ENCODE results near the gene RAPGEF4. TPM values are rescaled to one million over a fixed set of nuclear protein-coding genes. Genes with fewer than 3 reads are reported as not detected.

Gene RAPGEF4
- total and polyA plus RNA-seq, 8 donors = 3.6 to 23.7 (median 9.8) TPM; not detected in 1

DNA sequence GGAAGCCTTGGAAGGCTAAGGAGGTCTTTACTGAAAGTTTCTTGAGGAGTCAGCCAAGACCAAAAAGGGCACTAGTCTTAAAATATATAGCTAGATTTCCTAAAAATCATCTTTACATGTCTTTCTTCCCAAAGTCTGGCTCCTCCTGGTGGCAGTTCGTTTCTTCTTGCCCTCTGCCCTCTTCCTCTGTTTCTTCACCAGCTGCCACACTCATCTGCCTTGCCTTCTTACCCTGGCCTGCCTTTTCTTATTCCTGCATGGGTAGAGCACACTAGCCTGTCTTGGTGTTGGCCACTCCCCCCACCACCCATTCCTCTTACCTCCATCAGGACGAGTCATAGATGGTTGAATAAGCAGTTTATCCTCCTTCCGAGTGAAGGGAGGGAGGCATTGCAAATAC, 129.8 kb downstream of the RAPGEF4 start:
- Histone ChIP-seq H3K4me1 (no peaks in the 10 kb centered on the region), H3K27ac (no peak overlapping the region), H3K36me3 (no peaks in the 10 kb centered on the region), H3K9me3 (no peaks in the 10 kb centered on the region), H3K4me3 (no peak overlapping the region), H3K27me3 (peaks cover 0 to 15% (median 0%) of the 10 kb centered on the region in 3 donors)
- TF ChIP-seq POLR2AphosphoS5 (IDR thresholded peaks at IDR 0.05) (no peak), POLR2A (IDR thresholded peaks at IDR 0.05) (no peak), EP300 (IDR thresholded peaks at IDR 0.05) (no peak)
- TF ChIP-seq, protein P1, sequence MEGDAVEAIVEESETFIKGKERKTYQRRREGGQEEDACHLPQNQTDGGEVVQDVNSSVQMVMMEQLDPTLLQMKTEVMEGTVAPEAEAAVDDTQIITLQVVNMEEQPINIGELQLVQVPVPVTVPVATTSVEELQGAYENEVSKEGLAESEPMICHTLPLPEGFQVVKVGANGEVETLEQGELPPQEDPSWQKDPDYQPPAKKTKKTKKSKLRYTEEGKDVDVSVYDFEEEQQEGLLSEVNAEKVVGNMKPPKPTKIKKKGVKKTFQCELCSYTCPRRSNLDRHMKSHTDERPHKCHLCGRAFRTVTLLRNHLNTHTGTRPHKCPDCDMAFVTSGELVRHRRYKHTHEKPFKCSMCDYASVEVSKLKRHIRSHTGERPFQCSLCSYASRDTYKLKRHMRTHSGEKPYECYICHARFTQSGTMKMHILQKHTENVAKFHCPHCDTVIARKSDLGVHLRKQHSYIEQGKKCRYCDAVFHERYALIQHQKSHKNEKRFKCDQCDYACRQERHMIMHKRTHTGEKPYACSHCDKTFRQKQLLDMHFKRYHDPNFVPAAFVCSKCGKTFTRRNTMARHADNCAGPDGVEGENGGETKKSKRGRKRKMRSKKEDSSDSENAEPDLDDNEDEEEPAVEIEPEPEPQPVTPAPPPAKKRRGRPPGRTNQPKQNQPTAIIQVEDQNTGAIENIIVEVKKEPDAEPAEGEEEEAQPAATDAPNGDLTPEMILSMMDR (IDR thresholded peaks at IDR 0.05) = no peak
- intact Hi-C loops (cut with DNase I; ENCODE audit: low total_unique reads) = no loop called here
- no peak for DNase-seq
- 71 to 78% (median 76%) methylated on average over 3 of the region's 3 CpGs for WGBS, 5 donors

DNA sequence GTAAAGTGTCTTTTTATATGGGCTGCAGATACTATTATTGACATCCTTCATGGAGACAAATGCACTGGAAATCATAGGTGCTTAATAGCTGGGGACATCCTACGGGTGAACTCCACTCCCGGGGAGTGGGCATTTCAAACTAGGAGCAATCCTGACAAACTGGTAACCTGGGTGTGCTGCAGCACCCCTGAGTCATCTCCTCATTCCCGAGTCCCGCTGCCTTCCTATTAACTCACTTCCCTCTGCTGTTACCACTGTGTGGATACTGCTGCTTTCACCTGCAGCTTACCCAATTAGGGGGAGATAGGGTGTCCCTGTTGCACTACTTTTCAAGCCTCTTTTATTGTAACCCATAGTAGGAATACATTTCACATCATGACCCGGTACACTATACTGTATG, 134.2 kb downstream of the RAPGEF4 start:
- Histone ChIP-seq H3K4me3 (no peak overlapping the region), H3K27ac (no peak overlapping the region), H3K27me3 (no peaks in the 10 kb centered on the region), H3K4me1 (no peaks in the 10 kb centered on the region), H3K9me3 (no peaks in the 10 kb centered on the region), H3K36me3 (no peaks in the 10 kb centered on the region)
- WGBS, 5 donors = 83 to 91% (median 88%) methylated on average over 5 of the region's 5 CpGs
- TF ChIP-seq POLR2A (IDR thresholded peaks at IDR 0.05) (no peak), POLR2AphosphoS5 (IDR thresholded peaks at IDR 0.05) (no peak), EP300 (IDR thresholded peaks at IDR 0.05) (no peak)
- TF ChIP-seq, protein P1 (IDR thresholded peaks at IDR 0.05) = no peak
- intact Hi-C loops (cut with DNase I; ENCODE audit: low total_unique reads) = no loop called here
- no peak for DNase-seq

DNA sequence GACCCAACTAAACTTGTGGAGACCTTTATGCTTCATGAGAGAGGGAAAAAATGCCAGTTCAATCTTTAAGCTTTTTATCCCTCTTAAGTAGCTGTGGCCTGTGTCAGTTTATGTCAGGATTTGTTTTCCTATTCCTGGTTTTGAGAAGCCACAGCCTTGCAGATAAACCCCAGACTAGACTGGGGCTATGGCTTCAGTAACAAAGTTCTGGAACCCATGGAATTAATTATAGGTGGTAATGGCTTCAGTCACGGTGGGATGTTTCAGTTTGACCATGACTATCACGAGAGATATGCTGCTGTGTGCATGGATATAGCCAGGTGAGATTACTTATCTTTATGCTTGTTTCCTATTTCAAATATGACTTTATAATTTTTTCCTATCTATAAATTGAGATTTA, 134.8 kb downstream of the RAPGEF4 start:
- H3K9me3 ChIP-seq = no peaks in the 10 kb centered on the region
- no peaks in the 10 kb centered on the region for H3K27me3 ChIP-seq
- H3K4me3 ChIP-seq = no peak overlapping the region
- no peaks in the 10 kb centered on the region for H3K36me3 ChIP-seq
- no peaks in the 10 kb centered on the region for H3K4me1 ChIP-seq
- no peak for DNase-seq
- H3K27ac ChIP-seq = no peak overlapping the region
- 71 to 89% (median 78%) methylated on average over 2 of the region's 2 CpGs for WGBS, 5 donors
- TF ChIP-seq POLR2AphosphoS5 (IDR thresholded peaks at IDR 0.05) = no peak
- TF ChIP-seq, protein P1 (IDR thresholded peaks at IDR 0.05) = no peak
- TF ChIP-seq EP300 (IDR thresholded peaks at IDR 0.05) = no peak
- TF ChIP-seq POLR2A (IDR thresholded peaks at IDR 0.05) = no peak
- intact Hi-C loops (cut with DNase I; ENCODE audit: low total_unique reads) = no loop called here

DNA sequence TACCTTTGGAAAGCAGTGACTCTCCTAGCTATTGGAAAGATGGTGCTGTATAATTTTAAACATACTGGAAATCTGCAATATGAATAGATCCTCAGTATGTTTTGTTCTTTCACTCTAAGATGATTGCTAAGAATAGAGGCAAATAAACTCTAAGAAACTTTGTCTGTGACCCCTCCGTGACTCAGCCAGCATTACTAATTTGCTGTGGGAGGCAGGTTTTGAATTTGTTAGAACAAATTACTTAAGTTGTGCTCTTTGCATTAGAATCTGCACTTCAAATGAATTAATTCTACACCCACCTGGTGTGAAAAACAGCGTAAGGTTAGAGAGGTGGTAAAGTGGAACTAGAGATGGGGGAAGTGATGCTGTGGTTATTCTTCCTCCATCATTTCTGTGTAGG, 142.2 kb downstream of the RAPGEF4 start:
- Histone ChIP-seq H3K36me3 (no peaks in the 10 kb centered on the region), H3K27ac (no peak overlapping the region), H3K4me1 (no peaks in the 10 kb centered on the region), H3K27me3 (no peaks in the 10 kb centered on the region), H3K4me3 (no peak overlapping the region), H3K9me3 (no peaks in the 10 kb centered on the region)
- intact Hi-C loops (cut with DNase I; ENCODE audit: low total_unique reads) = no loop called here
- DNase-seq = no peak
- TF ChIP-seq POLR2AphosphoS5 (IDR thresholded peaks at IDR 0.05) (no peak), EP300 (IDR thresholded peaks at IDR 0.05) (no peak), POLR2A (IDR thresholded peaks at IDR 0.05) (no peak)
- TF ChIP-seq, protein P1 (IDR thresholded peaks at IDR 0.05) = no peak
- WGBS, 5 donors = 78 to 86% (median 85%) methylated on average over 2 of the region's 2 CpGs

Measured in stomach (tissue), 9 donors.